Vagina (tissue), 2 donors: Measurements from ENCODE around the gene CLEC16A. TPM values are rescaled to one million over a fixed set of nuclear protein-coding genes. Genes with fewer than 3 reads are reported as not detected.

Experiments
- DNase-seq, 2 donors: peaks; one replicate each; pipeline ENCODE4 v3.0.0-alpha.2; 2017; ENCODE audit errors: extremely low spot score in 2 of 2
- H3K27ac ChIP-seq: fragments of 200-600 bp; sonication (generic); one replicate; pipeline ENCODE4 v1.5.1; 2019
- H3K27me3 ChIP-seq: fragments of 200-600 bp; sonication (generic); one replicate; pipeline ENCODE4 v1.5.1; 2019
- H3K36me3 ChIP-seq, 2 donors: fragments of 200-600 bp; sonication (generic); one replicate each; pipeline ENCODE4 v1.5.1; 2017 to 2019
- H3K4me1 ChIP-seq: fragments of 200-600 bp; sonication (generic); one replicate; pipeline ENCODE4 v1.5.1; 2019
- H3K4me3 ChIP-seq, 2 donors: fragments of 200-600 bp; sonication (generic); 1 replicate in 1 of 2; 2 replicates in 1 of 2; pipeline ENCODE4 v1.5.1; 2016 to 2019
- H3K9me3 ChIP-seq: fragments of 200-600 bp; sonication (generic); one replicate; pipeline ENCODE4 v1.5.1; 2019
- CTCF ChIP-seq, 3 experiments: fragments of 450-650 bp in 2 of 3; fragments of 200-600 bp in 1 of 3; sonication (generic) in 1 of 3; IDR thresholded peaks; one replicate each; pipeline ENCODE4 v1.5.1; 2017 to 2019; ENCODE audit warnings: antibody characterized with exemption in 3 of 3, mild to moderate bottlenecking in 2 of 3, moderate library complexity in 2 of 3
- POLR2A ChIP-seq, 2 donors: fragments of 450-650 bp; IDR thresholded peaks; one replicate each; pipeline ENCODE4 v1.6.1; 2017; ENCODE audit warnings: antibody characterized with exemption in 2 of 2, mild to moderate bottlenecking in 2 of 2, moderate library complexity in 2 of 2
- POLR2AphosphoS5 ChIP-seq, 2 donors: sonication (generic); formaldehyde crosslinking; IDR thresholded peaks; one replicate each; pipeline ENCODE4 v1.9.0; 2017; ENCODE audit warnings: antibody characterized with exemption in 2 of 2, mild to moderate bottlenecking in 2 of 2, low read depth in 1 of 2; ENCODE audit not compliant: insufficient read depth in 1 of 2
- intact Hi-C: fragments of 100-400 bp; cut with DNase I; formaldehyde crosslinking; loops from one replicate; pipeline ENCODE4 v1.15.1; 2023
- total RNA-seq: library from RNA; depleted of rRNA; stranded (reverse); fragments of >200 nt; gene quantifications from one replicate; pipeline ENCODE4 v1.2.3, GENCODE V29; 2016

The CLEC16A gene
- total RNA-seq, 1 donor from 2014 or later = 21.6 TPM

- no peak overlapping the region for H3K27ac ChIP-seq
Measured at GRCh38 chr16:11164482-11165270, 220.3 kb downstream of the CLEC16A start.

GRCh38 chr16:11165349-11165748 lies 221.0 kb downstream of the CLEC16A start:
- TF ChIP-seq POLR2AphosphoS5 (IDR thresholded peaks at IDR 0.05; ENCODE audit: insufficient read depth in 1 of 2, low read depth in 1 of 2) (no peak), POLR2A (IDR thresholded peaks at IDR 0.05) (no peak), CTCF (IDR thresholded peaks at IDR 0.05) (no peak)
- no peak for DNase-seq
- no peaks in the 10 kb centered on the region for H3K27me3 ChIP-seq
- peaks cover 0 to 3% of the 10 kb centered on the region in 2 donors for H3K36me3 ChIP-seq
- H3K4me3 ChIP-seq = no peak overlapping the region
- intact Hi-C loops = no loop called here
- H3K9me3 ChIP-seq = no peaks in the 10 kb centered on the region
- H3K27ac ChIP-seq = no peak overlapping the region
- no peaks in the 10 kb centered on the region for H3K4me1 ChIP-seq

More at GRCh38 chr16:11164482-11165270, 220.3 kb downstream of the CLEC16A start:
- intact Hi-C loops = no loop called here
- TF ChIP-seq CTCF (IDR thresholded peaks at IDR 0.05) (no peak), POLR2A (IDR thresholded peaks at IDR 0.05) (no peak), POLR2AphosphoS5 (IDR thresholded peaks at IDR 0.05; ENCODE audit: insufficient read depth in 1 of 2, low read depth in 1 of 2) (no peak)
- Histone ChIP-seq H3K36me3 (peaks cover 0 to 3% of the 10 kb centered on the region in 2 donors), H3K27me3 (no peaks in the 10 kb centered on the region), H3K4me1 (no peaks in the 10 kb centered on the region), H3K4me3 (no peak overlapping the region), H3K9me3 (no peaks in the 10 kb centered on the region)
- no peak for DNase-seq

GRCh38 chr16:11165894-11166665 lies 221.7 kb downstream of the CLEC16A start:
- Histone ChIP-seq H3K27ac (no peak overlapping the region), H3K9me3 (no peaks in the 10 kb centered on the region), H3K27me3 (no peaks in the 10 kb centered on the region), H3K4me1 (no peaks in the 10 kb centered on the region), H3K4me3 (no peak overlapping the region), H3K36me3 (peaks cover 0 to 3% of the 10 kb centered on the region in 2 donors)
- no peak for DNase-seq
- intact Hi-C loops = no loop called here
- no peak for TF ChIP-seq CTCF (IDR thresholded peaks at IDR 0.05)
- TF ChIP-seq POLR2A (IDR thresholded peaks at IDR 0.05) = no peak
- no peak for TF ChIP-seq POLR2AphosphoS5 (IDR thresholded peaks at IDR 0.05; ENCODE audit: insufficient read depth in 1 of 2, low read depth in 1 of 2)

- Histone ChIP-seq H3K4me1 (no peaks in the 10 kb centered on the region), H3K4me3 (no peak overlapping the region), H3K27me3 (no peaks in the 10 kb centered on the region), H3K9me3 (no peaks in the 10 kb centered on the region), H3K27ac (no peak overlapping the region), H3K36me3 (peaks cover 0 to 3% of the 10 kb centered on the region in 2 donors)
- TF ChIP-seq POLR2A (IDR thresholded peaks at IDR 0.05) = no peak
- no peak for TF ChIP-seq CTCF (IDR thresholded peaks at IDR 0.05)
- TF ChIP-seq POLR2AphosphoS5 (IDR thresholded peaks at IDR 0.05; ENCODE audit: insufficient read depth in 1 of 2, low read depth in 1 of 2) = no peak
- intact Hi-C loops = no loop called here
- DNase-seq = no peak
Measured at GRCh38 chr16:11167581-11167980, 223.2 kb downstream of the CLEC16A start.
